HEK293T (cell line): Measurements from ENCODE around the gene SYNE1.
A peak's percentile ranks its signal among the peaks of the same experiment; 100 is the strongest.

Source experiments
- CTCF ChIA-PET: fragments of 350-600 bp; formaldehyde crosslinking; extraction: SDS; loops from one replicate; lab custom pipeline; 2021; ENCODE audit warnings: antibody characterized with exemption, inconsistent platforms; lab: Yijun Ruan, JAX
- POLR2A ChIA-PET: fragments of 350-600 bp; formaldehyde crosslinking; extraction: SDS; loops from one replicate; lab custom pipeline; 2020; ENCODE audit warnings: antibody characterized with exemption, inconsistent platforms; lab: Yijun Ruan, JAX
- DNase-seq: peaks from one replicate; pipeline ENCODE4 v3.0.0; 2012; ENCODE audit warnings: mixed read lengths; ENCODE audit errors: extremely low spot score
- ARNT ChIP-seq: fragments of 450-650 bp; IDR thresholded peaks from 2 replicates; pipeline ENCODE4 v1.6.1; 2017; ENCODE audit warnings: mild to moderate bottlenecking
- BHLHE40 ChIP-seq: fragments of 450-650 bp; IDR thresholded peaks from 2 replicates; pipeline ENCODE4 v1.6.1; 2016; ENCODE audit warnings: mild to moderate bottlenecking, moderate library complexity, borderline replicate concordance
- CTBP1 ChIP-seq: fragments of 450-650 bp; IDR thresholded peaks from 2 replicates; pipeline ENCODE4 v1.6.1; 2016; ENCODE audit warnings: borderline replicate concordance
- ELF4 ChIP-seq: fragments of 450-650 bp; IDR thresholded peaks from 2 replicates; pipeline ENCODE4 v1.6.1; 2017; ENCODE audit warnings: antibody characterized with exemption
- FOXA1 ChIP-seq: fragments of 450-650 bp; IDR thresholded peaks from 2 replicates; pipeline ENCODE4 v1.6.1; 2016; ENCODE audit warnings: mild to moderate bottlenecking
- FOXK2 ChIP-seq: fragments of 450-650 bp; IDR thresholded peaks from 2 replicates; pipeline ENCODE4 v1.6.1; 2016; ENCODE audit warnings: mild to moderate bottlenecking
- FOXM1 ChIP-seq: fragments of 450-650 bp; IDR thresholded peaks from 2 replicates; pipeline ENCODE4 v1.6.1; 2017; ENCODE audit warnings: mild to moderate bottlenecking, borderline replicate concordance
- HDGF ChIP-seq: fragments of 450-650 bp; IDR thresholded peaks from 2 replicates; pipeline ENCODE4 v1.6.1; 2017; ENCODE audit warnings: antibody characterized with exemption, borderline replicate concordance
- L3MBTL2 ChIP-seq: fragments of 450-650 bp; conservative IDR thresholded peaks from 2 replicates; pipeline ENCODE4 v1.6.1; 2016; ENCODE audit warnings: mild to moderate bottlenecking
- LEF1 ChIP-seq: fragments of 450-650 bp; IDR thresholded peaks from 2 replicates; pipeline ENCODE4 v1.6.1; 2017; ENCODE audit warnings: mild to moderate bottlenecking, borderline replicate concordance
- NFRKB ChIP-seq: fragments of 450-650 bp; IDR thresholded peaks from 2 replicates; pipeline ENCODE4 v1.6.1; 2016; ENCODE audit warnings: mild to moderate bottlenecking, moderate library complexity
- SP1 ChIP-seq: fragments of 450-650 bp; IDR thresholded peaks from 2 replicates; pipeline ENCODE4 v1.6.1; 2017
- SUZ12 ChIP-seq: fragments of 450-650 bp; IDR thresholded peaks from 2 replicates; pipeline ENCODE4 v1.6.1; 2016; ENCODE audit warnings: mild to moderate bottlenecking
- TARDBP ChIP-seq: fragments of 450-650 bp; IDR thresholded peaks from 2 replicates; pipeline ENCODE4 v1.6.1; 2016
- ZNF384 ChIP-seq: fragments of 450-650 bp; IDR thresholded peaks from 2 replicates; pipeline ENCODE4 v1.6.1; 2016
- TF ChIP-seq, protein P1 (sequence below): fragments of 450-650 bp; IDR thresholded peaks from 2 replicates; pipeline ENCODE4 v1.6.1; 2016

SYNE1 gene

DNA sequence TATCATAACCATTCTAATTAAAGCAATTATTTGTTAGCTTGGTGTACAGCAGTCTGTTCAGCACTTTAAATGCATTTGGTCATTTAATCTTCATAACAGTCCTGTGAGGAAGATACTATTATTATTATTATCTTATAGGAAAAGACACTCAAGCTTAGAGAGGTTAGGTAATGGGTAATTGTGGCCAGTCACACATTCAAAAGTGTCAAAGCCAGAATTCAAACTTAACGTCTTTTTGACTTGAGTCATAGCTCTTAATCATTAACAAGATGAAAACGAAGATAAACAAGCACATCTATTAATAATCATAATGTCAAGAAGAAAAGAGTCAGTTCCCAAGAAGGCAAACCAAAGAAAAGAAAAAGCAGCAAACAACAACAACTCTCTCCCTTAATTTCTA is 251.0 kb downstream of the SYNE1 start:
- CTCF ChIA-PET, result no interaction called here

DNA sequence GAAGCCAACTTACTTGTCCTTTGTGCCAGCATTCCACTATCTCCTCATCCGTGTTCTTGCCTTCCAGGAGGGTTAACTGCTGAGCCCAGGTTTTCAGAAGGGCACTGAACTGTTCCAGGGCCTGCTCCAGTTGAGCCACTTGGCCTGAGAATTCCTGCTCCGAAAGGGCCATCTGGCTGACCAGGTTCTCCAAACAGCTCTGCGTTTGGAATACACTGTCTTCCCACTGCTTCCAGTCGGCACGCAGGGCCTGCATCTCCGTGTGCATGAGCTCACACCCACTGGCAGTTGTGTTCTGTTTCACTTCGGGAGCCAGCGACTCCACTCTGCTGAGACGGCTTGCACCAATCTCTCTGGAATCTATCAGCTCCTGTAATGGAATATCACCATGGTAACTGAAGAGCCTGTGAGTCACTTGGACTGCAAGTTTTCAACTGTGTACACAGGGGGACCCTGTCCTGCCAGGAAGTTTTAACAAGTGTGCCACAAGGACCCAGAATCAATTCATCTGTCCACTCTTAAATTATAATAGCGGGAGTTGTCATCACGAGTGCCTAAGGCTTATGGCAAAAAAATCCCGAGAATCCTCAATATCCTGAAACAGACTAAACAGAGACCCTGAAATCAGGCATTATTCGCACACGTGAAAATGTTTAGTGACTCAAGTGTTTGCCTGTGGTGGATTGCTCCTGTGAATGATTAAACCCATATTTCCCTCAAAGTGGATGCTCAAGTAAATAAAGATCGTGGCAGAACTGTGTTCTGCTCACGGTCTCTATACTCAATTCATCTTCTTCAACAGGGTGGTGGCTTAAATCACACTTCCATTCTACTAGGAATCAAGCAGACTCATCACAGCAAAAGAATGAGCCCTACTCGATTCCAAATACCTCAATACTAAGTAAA is 255.9 kb downstream of the SYNE1 start:
- DNase-seq, result peak; percentile 62
- ChIA-PET CTCF (interaction anchor here (1.4 kb wide), 1 partner anchor 9 kb away, joined by 4 read pairs; no protein-coding TSS in a partner anchor), POLR2A (interaction anchor here (1.7 kb wide), 1 partner anchor 80 kb away, joined by 11 read pairs; no protein-coding TSS in a partner anchor)
- TF ChIP-seq BHLHE40 (no peak), NFRKB (no peak), CTBP1 (no peak), FOXA1 (no peak), FOXM1 (no peak), ARNT (no peak), SUZ12 (no peak), FOXK2 (no peak), SP1 (no peak), LEF1 (no peak), HDGF (no peak), L3MBTL2 (no peak), ELF4 (no peak)
- TF ChIP-seq, protein P1, sequence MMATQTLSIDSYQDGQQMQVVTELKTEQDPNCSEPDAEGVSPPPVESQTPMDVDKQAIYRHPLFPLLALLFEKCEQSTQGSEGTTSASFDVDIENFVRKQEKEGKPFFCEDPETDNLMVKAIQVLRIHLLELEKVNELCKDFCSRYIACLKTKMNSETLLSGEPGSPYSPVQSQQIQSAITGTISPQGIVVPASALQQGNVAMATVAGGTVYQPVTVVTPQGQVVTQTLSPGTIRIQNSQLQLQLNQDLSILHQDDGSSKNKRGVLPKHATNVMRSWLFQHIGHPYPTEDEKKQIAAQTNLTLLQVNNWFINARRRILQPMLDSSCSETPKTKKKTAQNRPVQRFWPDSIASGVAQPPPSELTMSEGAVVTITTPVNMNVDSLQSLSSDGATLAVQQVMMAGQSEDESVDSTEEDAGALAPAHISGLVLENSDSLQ, result no peak

More for the DNA sequence above, 251.0 kb downstream of the SYNE1 start:
- DNase-seq, result no peak
- POLR2A ChIA-PET, result no interaction called here
- TF ChIP-seq, protein P1, result no peak
- TF ChIP-seq ELF4 (no peak), TARDBP (no peak), NFRKB (no peak), ZNF384 (no peak), FOXA1 (no peak), SUZ12 (no peak), HDGF (no peak), ARNT (no peak), FOXK2 (no peak), BHLHE40 (no peak), FOXM1 (no peak), SP1 (no peak), CTBP1 (no peak), L3MBTL2 (no peak), LEF1 (no peak)

DNA sequence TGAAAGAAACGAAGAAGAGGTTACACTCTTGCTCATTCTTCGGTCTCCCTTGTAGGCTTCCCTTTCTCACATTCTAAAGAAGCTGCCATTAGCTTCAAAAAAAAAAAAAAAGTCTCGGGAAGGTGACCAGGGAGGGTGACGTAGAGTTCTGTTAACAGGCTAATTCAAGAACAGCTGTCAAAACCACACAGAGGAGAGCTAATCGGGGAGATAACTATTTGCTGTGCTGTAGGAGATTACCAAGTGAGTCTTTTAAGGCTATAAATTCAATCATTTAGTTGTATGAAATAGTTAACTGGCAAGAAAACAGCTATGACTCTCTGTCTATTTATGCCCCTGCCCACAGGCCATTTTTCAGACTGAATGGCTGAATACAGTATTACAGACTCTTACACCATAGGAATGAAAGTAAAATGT is 256.8 kb downstream of the SYNE1 start:
- TF ChIP-seq, protein P1, result no peak
- TF ChIP-seq ARNT, result no peak
- TF ChIP-seq FOXM1, result no peak
- no peak for TF ChIP-seq HDGF
- no peak for TF ChIP-seq TARDBP
- TF ChIP-seq LEF1, result no peak
- TF ChIP-seq FOXK2, result no peak
- TF ChIP-seq FOXA1, result no peak
- TF ChIP-seq ELF4, result no peak
- no peak for TF ChIP-seq SP1
- no peak for TF ChIP-seq L3MBTL2
- no peak for TF ChIP-seq CTBP1
- no peak for TF ChIP-seq ZNF384
- TF ChIP-seq SUZ12, result no peak
- TF ChIP-seq NFRKB, result no peak
- no peak for TF ChIP-seq BHLHE40
- ChIA-PET POLR2A (interaction anchor here (0.6 to 1.7 kb wide), 2 partner anchors 69 to 79 kb away, joined by 3 to 11 read pairs; no protein-coding TSS in a partner anchor), CTCF (interaction anchor here (1.0 to 1.4 kb wide), 2 partner anchors 9 to 42 kb away, joined by 4 read pairs; no protein-coding TSS in a partner anchor)
- DNase-seq, result no peak

DNA sequence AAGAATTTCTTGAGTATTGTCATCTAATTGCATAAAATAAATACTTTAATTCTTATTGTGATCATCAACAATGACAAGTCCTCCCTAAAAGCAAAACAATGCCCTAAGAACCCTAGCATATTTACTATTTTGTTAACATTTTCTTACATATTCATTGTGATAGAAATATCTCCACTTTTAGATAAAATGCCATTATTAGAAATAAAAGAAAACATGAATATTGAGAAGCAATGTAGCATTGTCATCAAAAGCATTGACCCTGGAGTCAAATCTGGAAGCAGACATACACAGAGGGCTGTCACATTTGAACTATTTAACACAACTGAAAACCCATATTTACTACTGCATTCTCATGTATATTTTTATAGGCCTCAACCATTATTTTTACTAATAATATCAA is 257.7 kb downstream of the SYNE1 start:
- TF ChIP-seq ARNT (no peak), FOXK2 (no peak), HDGF (no peak), LEF1 (no peak), SP1 (no peak), FOXA1 (no peak), TARDBP (no peak)
- ChIA-PET CTCF (interaction anchor here (1.0 kb wide), 1 partner anchor 41 kb away, joined by 4 read pairs; no protein-coding TSS in a partner anchor), POLR2A (no interaction called here)
- DNase-seq, result no peak

DNA sequence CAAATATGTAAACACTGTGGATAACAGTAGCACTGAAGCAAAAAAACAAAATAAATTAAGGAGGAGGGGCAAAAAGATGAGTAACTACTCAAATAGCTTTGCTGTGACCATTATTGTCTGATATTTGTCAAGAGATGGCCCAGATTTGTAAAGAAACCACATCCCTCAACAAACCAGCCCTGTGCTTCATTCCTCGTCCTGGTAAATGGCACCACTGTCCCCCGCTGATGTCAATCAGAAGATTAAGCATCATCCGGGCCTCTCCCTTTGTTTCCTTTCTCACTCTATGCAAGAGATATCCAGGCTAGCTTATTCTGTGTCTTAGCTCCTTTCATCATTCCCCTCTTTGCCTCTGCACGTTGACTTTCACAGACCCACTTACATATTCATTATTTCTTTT is 259.0 kb downstream of the SYNE1 start:
- CTCF ChIA-PET, result no interaction called here
- POLR2A ChIA-PET, result no interaction called here
- TF ChIP-seq TARDBP, result no peak
- TF ChIP-seq SP1, result no peak
- TF ChIP-seq L3MBTL2, result no peak
- TF ChIP-seq ZNF384, result no peak
- TF ChIP-seq NFRKB, result no peak
- TF ChIP-seq ELF4, result no peak
- TF ChIP-seq FOXM1, result no peak
- TF ChIP-seq, protein P1, result no peak
- TF ChIP-seq HDGF, result no peak
- TF ChIP-seq FOXA1, result no peak
- no peak for TF ChIP-seq FOXK2
- no peak for TF ChIP-seq CTBP1
- no peak for TF ChIP-seq LEF1
- DNase-seq, result no peak
